Gastroesophageal sphincter (tissue), 4 donors: Measurements from ENCODE around the gene MRPL44. TPM values are rescaled to one million over a fixed set of nuclear protein-coding genes. Genes with fewer than 3 reads are reported as not detected.
A peak's percentile ranks its signal among the peaks of the same experiment; 100 is the strongest.

ENCODE experiments used
- ATAC-seq: fragments of 150-250 bp; one replicate; pipeline ENCODE4 v1.9.1; 2016; ENCODE audit warnings: mild to moderate bottlenecking, moderate library complexity
- H3K27ac ChIP-seq, 4 donors: fragments of 200-600 bp; sonication (generic) in 3 of 4; 1 replicate in 3 of 4; 2 replicates in 1 of 4; pipeline ENCODE4 v1.5.1; 2016 to 2019
- H3K27me3 ChIP-seq: fragments of 200-600 bp; sonication (generic); one replicate; pipeline ENCODE4 v1.5.1; 2019
- H3K36me3 ChIP-seq, 2 donors: fragments of 200-600 bp; sonication (generic); one replicate each; pipeline ENCODE4 v1.5.1; 2019; ENCODE audit warnings: control low read depth in 1 of 2
- H3K4me1 ChIP-seq, 3 donors: fragments of 200-600 bp; sonication (generic); 1 replicate in 2 of 3; 2 replicates in 1 of 3; pipeline ENCODE4 v1.5.1; 2016 to 2019; ENCODE audit warnings: control low read depth in 2 of 3
- H3K4me3 ChIP-seq, 2 donors: fragments of 200-600 bp; sonication (generic); one replicate each; pipeline ENCODE4 v1.5.1; 2019; ENCODE audit warnings: mild to moderate bottlenecking in 1 of 2, moderate library complexity in 1 of 2
- H3K9me3 ChIP-seq, 3 donors: fragments of 200-600 bp; sonication (generic); one replicate each; pipeline ENCODE4 v1.5.1; 2017 to 2019; ENCODE audit warnings: control low read depth in 2 of 3
- EP300 ChIP-seq: sonication (generic); formaldehyde crosslinking; IDR thresholded peaks from one replicate; pipeline ENCODE4 v1.6.1; 2017; ENCODE audit warnings: antibody characterized with exemption, mild to moderate bottlenecking
- POLR2A ChIP-seq, 2 donors: fragments of 450-650 bp; IDR thresholded peaks; one replicate each; pipeline ENCODE4 v1.6.1; 2017; ENCODE audit warnings: antibody characterized with exemption in 2 of 2, mild to moderate bottlenecking in 2 of 2, moderate library complexity in 1 of 2
- POLR2AphosphoS5 ChIP-seq: sonication (generic); formaldehyde crosslinking; IDR thresholded peaks from one replicate; pipeline ENCODE4 v1.6.1; 2017; ENCODE audit warnings: antibody characterized with exemption
- WGBS, 2 donors: methylation state at CpG; one replicate each; pipeline ENCODE4 v1.1.5; 2018; ENCODE audit warnings: low coverage in 1 of 2; 5-methylcytosine and 5-hydroxymethylcytosine counted together
- total RNA-seq, 4 donors: library from RNA; depleted of rRNA; stranded (reverse); fragments of >200 nt; gene quantifications; one replicate each; pipeline ENCODE4 v1.1.0, GENCODE V29; 2016
- TF ChIP-seq, protein P1 (sequence below), 4 experiments: fragments of 200-600 bp in 2 of 4; fragments of 450-650 bp in 2 of 4; sonication (generic) in 1 of 4; IDR thresholded peaks; one replicate each; pipeline ENCODE4 v1.5.1; 2017 to 2019; ENCODE audit warnings: antibody characterized with exemption in 4 of 4, mild to moderate bottlenecking in 2 of 4, moderate library complexity in 2 of 4

MRPL44 gene
- total RNA-seq, 4 donors from 2014 or later: 20.3 to 41.8 (median 23.5) TPM

DNA sequence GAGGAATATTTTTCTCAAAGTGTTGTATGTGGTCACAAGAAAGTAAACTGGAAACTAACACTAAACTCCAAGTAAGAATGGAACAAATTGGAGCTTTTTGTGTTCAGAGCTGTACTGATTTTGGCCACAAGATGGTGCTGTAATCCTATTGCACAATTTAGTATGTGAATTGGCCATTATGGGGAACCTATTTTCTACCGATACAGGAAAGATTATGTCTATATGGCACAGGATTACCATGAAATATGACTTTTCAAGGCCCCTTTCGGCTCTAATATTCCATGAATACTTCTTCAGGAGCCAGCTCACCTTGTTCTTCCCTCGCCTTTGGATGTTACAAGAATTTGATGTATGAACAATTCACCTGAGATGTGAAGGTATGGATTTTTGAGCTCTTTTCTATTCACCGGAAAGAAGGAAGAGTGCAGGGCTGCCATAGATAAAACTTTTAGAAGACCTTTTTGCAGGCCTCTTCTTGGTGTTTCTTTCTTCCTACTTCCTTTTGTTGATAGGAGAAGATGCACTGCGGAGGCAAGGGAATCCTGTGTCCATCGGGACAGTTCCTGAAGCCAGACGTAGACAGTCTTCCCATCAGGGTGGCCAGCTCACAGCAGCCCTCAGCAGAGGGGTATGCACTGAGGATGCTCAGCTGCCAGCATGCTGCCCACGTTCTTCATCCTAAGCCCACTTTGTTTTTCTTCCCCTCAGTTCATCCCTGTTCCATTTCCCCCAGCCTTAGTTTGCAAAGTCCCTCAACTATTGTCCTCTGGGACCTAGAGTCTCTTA is 13.3 kb downstream of the MRPL44 start:
- peaks cover 0 to 5% (median 0%) of the 10 kb centered on the region in 3 donors for H3K4me1 ChIP-seq
- no peak for ATAC-seq
- no peak overlapping the region for H3K27ac ChIP-seq
- no peaks in the 10 kb centered on the region for H3K27me3 ChIP-seq
- 44 to 50% methylated on average over 4 to 5 of the region's 8 CpGs for WGBS, 2 donors
- H3K9me3 ChIP-seq: no peaks in the 10 kb centered on the region
- H3K4me3 ChIP-seq: no peak overlapping the region
- TF ChIP-seq POLR2A (IDR thresholded peaks at IDR 0.05): no peak
- TF ChIP-seq, protein P1, sequence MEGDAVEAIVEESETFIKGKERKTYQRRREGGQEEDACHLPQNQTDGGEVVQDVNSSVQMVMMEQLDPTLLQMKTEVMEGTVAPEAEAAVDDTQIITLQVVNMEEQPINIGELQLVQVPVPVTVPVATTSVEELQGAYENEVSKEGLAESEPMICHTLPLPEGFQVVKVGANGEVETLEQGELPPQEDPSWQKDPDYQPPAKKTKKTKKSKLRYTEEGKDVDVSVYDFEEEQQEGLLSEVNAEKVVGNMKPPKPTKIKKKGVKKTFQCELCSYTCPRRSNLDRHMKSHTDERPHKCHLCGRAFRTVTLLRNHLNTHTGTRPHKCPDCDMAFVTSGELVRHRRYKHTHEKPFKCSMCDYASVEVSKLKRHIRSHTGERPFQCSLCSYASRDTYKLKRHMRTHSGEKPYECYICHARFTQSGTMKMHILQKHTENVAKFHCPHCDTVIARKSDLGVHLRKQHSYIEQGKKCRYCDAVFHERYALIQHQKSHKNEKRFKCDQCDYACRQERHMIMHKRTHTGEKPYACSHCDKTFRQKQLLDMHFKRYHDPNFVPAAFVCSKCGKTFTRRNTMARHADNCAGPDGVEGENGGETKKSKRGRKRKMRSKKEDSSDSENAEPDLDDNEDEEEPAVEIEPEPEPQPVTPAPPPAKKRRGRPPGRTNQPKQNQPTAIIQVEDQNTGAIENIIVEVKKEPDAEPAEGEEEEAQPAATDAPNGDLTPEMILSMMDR (IDR thresholded peaks at IDR 0.05): peak; percentile 88 to 92 (median 89)
- TF ChIP-seq POLR2AphosphoS5: no peak
- peaks cover 0 to 37% of the 10 kb centered on the region in 2 donors for H3K36me3 ChIP-seq

DNA sequence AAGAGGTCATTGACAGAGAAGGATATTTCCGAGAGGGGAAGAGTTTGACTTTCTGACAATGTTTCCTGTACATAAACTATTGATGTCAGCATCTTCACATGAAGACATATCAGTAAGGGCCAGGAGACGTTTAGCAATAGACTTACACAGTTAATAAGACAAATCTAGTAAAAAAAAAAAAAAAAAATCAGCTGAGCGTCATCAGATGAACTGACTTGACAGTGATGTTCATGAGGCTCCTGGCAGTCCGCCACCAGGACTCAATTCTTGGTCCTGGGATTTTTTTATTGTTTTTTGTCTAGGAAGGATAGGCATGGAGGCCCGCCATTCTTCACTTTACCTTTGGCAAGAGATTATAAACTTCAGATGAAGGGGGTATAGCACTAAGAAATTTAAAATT is 14.5 kb downstream of the MRPL44 start:
- H3K9me3 ChIP-seq: no peaks in the 10 kb centered on the region
- 87 to 90% methylated on average over 4 to 5 of the region's 5 CpGs for WGBS, 2 donors
- TF ChIP-seq, protein P1 (IDR thresholded peaks at IDR 0.05): no peak
- no peak for TF ChIP-seq POLR2A (IDR thresholded peaks at IDR 0.05)
- TF ChIP-seq POLR2AphosphoS5: no peak
- no peak for TF ChIP-seq EP300
- ATAC-seq: no peak
- no peaks in the 10 kb centered on the region for H3K27me3 ChIP-seq
- peaks cover 0 to 5% (median 0%) of the 10 kb centered on the region in 3 donors for H3K4me1 ChIP-seq
- peaks cover 0 to 25% of the 10 kb centered on the region in 2 donors for H3K36me3 ChIP-seq
- no peak overlapping the region for H3K27ac ChIP-seq
- H3K4me3 ChIP-seq: no peak overlapping the region

DNA sequence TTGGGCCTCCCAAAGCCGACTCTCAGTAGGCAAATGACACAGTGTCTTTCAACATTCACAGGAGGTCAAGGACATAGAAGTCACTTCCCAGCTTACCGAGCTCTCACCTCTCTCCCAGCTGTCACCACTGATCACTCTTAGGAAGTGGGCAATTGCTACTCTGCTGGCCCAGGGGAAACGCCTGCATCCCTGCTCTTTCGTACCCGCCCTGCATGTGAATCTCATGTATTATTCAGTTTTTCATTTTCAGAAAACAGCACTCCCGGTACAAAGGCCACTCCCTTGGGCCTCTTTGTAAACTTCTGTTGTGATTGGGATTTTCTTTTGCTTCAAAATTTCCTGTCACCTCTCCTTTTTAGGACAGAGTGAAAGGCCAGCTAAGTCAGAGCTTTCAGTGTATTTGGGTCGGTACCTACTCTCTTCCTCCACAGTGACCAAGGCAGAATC is 15.4 kb downstream of the MRPL44 start:
- peaks cover 0 to 5% (median 0%) of the 10 kb centered on the region in 3 donors for H3K4me1 ChIP-seq
- ATAC-seq: no peak
- peaks cover 0 to 16% of the 10 kb centered on the region in 2 donors for H3K36me3 ChIP-seq
- H3K9me3 ChIP-seq: no peaks in the 10 kb centered on the region
- no peaks in the 10 kb centered on the region for H3K27me3 ChIP-seq
- H3K4me3 ChIP-seq: no peak overlapping the region
- TF ChIP-seq POLR2AphosphoS5 (no peak), POLR2A (IDR thresholded peaks at IDR 0.05) (no peak), EP300 (no peak)
- TF ChIP-seq, protein P1 (IDR thresholded peaks at IDR 0.05): no peak
- WGBS, 2 donors: 73 to 84% methylated on average over 2 to 7 of the region's 7 CpGs
- H3K27ac ChIP-seq: no peak overlapping the region

DNA sequence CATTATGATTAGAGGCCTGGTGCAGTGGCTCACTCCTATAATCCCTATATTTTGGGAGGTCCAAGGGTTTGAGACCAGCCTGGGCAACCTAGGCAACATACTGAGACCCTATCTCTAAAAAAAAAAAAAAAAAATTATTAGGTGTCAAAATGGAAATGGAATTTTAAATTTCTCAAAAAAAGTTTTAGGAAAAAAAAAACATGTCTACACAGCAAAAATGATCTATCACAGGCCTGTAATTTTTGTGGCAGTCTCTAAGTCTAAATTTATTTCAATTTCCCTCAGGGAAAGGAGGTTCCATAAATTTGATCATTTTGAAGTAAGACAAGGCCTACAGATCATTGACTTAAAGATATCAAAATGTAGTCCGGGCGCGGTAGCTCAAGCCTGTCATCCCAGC is 16.3 kb downstream of the MRPL44 start:
- no peak overlapping the region for H3K27ac ChIP-seq
- WGBS, 2 donors: 93% methylated on average over 3 of the region's 3 CpGs; no CpG with 5 or more reads in 1 of the 2 donors
- H3K4me1 ChIP-seq: peaks cover 0 to 5% (median 0%) of the 10 kb centered on the region in 3 donors
- ATAC-seq: no peak
- no peaks in the 10 kb centered on the region for H3K9me3 ChIP-seq
- no peaks in the 10 kb centered on the region for H3K27me3 ChIP-seq
- TF ChIP-seq POLR2A (IDR thresholded peaks at IDR 0.05) (no peak), POLR2AphosphoS5 (no peak), EP300 (no peak)
- TF ChIP-seq, protein P1 (IDR thresholded peaks at IDR 0.05): no peak
- peaks cover 0 to 6% of the 10 kb centered on the region in 2 donors for H3K36me3 ChIP-seq
- no peak overlapping the region for H3K4me3 ChIP-seq
